Activated naive CD8-positive, alpha-beta T cell treated with anti-CD3 and anti-CD28 coated beads, Interleukin-2, amount 50 U/mL, for 16 hours (primary cell): Measurements from ENCODE around the gene MILR1.
"Not testable (repeated sequence)": the region's sequence is repeated elsewhere in the genome, so short reads cannot be mapped to it uniquely, and the experiment has no call there.

Experiments
- DNase-seq: peaks from one replicate; pipeline ENCODE4 v3.0.0-alpha.2; 2020; ENCODE audit warnings: low read depth, low spot score

MILR1 gene

DNA sequence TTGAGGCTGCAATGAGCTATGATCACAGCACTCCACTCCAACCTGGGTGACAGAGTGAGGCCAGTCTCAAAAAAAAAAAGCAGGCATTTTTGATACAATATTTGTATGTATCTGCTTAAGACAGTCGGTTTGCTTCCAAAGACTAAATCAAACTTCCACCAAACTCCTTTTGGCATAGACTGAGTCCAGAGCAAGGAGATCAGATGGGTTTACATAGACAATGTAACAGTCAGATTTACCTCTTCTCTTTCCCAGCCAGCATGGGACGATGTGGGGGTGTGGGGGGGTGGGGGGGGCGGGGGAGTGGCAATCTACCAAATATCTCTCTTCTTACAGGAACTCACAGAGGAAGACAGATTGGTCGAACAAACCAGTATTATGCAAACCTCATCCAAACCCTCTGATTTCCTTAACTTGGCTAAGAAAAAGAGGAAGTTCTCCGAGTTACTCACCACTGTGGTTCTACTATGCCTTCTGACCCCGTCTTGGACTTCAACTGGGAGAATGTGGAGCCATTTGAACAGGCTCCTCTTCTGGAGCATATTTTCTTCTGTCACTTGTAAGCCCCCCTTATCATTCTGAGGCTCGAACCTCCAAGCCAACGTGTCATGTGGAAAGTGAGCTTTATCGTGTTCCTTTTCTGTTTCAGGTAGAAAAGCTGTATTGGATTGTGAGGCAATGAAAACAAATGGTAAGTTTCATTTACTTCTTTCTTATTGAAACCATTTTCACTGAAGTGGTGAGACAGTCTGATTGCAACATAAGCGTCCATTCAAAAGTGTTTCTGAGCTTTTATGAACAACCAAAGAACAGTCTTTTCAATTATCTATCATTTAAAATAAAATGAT lies at the start of gene MILR1:
Gene MILR1 (plus strand): TSS at position 451 of the 848 bp plus-strand sequence. CDS start 54 bp downstream, at position 505.
- no peak for DNase-seq

GRCh38 chr17:64399767-64400156 lies 49.2 kb upstream of the MILR1 start:
- DNase-seq = no peak

DNA sequence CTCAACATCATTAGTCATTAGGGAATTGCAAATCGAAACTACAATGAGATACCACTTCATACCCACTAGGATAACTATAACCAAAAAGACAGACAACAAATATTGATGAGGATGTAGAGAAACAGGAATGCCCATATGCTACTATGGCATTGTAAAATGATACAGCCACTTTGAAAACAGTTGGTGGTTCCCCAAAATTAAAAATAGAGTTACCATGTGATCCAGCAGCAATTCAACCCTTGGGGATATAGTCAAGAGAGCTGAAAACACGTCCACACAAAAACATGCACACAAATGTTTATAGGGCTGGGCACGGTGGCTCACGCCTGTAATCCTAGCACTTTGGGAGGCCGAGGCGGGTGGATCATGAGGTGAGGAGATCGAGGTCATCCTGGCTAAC lies 48.3 kb upstream of the MILR1 start:
- no peak for DNase-seq

- no peak for DNase-seq
These were observed 47.6 kb upstream of the MILR1 start for GRCh38 chr17:64401244-64401860.

DNA sequence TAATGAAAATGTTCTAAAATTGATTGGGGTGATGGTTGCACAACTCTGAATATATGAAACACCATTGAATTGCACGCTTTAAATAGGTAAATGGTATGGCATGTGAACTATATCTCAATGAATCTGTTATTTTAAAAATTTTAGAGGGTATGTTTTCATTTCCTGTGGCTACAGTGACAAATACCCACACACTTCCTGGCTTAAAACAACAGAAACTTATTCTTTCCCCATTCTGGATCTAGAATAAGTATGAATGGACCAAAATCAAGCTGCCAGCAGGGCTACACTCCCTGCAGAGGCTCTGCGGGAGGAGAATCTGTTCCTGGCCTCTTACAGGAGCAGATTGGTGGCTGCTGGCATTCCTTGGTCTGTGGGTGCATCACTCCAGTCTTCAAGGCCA lies 47.0 kb upstream of the MILR1 start:
- DNase-seq = no peak

DNA sequence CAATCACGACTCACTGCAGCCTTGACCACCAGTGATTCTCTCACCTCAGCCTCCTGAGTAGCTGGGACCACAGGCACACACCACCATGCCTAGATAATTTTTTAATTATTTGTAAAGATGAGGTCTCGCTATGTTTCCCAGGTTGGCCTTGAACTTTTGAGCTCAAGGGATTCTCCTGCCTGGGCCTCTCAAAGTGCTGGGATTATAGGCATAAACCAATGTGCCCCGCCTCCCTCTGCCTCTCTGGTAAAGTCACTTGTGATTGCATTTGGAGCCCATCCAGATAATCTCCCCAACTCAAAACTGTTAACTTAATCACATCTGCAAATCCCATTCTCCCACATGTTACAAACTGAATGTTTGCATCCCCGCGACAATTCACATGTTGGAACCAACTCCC lies 46.4 kb upstream of the MILR1 start:
- no peak for DNase-seq

DNA sequence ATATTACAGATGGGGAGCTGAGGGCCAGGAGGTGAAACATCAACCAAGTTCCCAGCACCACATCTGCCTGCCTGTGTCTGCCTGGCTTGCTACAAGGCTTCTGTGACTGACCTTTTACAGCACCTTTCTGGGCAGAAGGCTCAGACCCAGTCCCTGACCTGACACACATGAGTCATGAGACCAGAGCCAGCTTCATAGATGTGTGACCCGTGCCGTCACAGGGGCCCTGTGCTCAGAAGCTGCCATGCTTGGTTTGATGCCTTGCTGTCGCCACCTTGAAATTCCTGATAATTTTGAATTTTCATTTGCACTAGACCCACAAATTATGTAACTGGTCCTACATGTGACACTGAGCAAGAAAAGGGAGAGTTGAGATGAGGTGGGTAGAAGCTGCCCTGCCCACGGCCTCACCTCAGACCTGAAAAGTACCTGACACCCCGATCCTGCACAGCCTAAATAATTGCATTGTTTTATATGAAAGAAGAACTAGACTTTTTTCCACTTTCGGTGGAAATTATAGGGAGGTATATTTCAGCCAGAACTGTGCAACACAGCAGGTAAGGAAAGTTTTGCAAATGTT lies 44.9 kb upstream of the MILR1 start:
- DNase-seq = no peak

DNA sequence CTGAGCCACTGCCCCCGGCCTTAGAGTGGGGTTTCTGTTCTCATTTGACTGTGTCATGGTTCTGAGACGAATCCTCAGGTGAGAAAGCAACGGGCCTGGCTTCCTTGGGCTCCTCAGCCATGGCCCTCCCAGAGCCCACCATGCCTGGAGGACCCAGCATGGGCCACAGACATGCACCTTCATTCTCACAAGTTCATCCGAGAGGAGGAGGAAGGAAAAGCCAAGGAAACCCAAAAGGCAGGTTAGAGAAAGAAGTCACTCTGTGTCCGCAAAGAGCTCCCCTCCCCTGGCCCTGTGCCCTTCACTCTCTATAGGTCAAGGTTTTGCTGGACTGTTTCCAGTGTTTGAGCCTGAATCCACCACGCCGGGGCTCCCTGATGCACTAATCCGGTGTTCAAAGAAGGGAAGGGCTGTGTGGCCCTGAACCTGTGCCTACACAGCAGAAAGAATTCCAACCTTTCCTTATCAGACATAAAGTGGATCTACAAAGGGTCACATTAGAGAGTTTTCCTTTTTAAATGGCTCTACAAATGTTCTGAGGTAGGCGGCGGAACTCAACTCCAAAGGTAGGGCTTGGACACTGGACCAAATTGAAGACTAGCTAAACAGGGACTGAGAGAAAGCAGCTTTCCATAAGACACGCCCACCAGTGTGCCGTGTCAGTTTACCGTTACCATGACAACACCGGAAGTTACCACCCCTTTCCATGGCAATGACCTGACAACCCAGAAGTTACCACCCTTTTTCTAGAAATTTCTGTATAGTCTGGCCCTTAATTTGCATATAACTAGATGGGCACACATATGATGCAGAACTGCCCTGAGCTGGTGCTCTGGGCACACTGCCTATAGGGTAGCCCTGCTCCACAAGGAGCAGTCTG lies 42.4 kb upstream of the MILR1 start:
- DNase-seq = no peak

DNA sequence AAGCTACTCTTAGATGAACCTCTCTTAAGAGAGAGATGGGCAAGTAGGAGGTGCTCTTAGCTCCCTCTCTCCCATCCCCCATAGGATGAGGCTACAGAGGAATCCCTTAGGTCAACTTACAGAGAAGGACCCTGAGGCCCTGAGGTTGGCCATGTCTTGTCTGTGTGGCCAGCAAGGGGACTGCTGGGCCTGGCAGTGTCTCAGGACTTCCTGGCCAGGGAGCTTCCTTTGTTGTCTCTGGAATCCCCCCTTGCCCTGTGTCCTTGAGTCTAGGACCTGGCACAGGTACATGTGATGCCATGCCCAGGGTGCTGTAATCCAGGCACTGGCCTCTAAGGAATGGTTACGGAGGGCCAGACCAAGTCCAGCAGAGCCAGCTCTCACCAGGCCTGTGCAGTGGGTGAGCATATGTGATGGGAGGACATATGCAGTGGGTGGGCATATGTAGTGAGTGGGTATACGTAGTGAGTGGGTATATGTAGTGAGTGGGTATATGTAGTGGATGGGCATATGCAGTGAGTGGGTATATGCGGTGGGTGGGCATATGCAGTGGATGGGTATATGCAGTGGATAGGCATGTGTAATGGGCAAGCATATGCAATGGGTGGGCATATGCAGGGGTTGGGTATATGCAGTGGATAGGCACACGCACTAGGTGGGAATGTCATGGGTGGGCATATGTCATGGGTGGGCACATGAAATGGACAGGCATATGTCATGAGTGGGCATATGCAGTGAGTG lies 38.0 kb upstream of the MILR1 start:
- DNase-seq = no peak

- no peak for DNase-seq
These were observed 36.7 kb upstream of the MILR1 start for GRCh38 chr17:64411999-64412771.

- no peak for DNase-seq
These were observed 36.0 kb upstream of the MILR1 start for GRCh38 chr17:64412944-64413381.

DNA sequence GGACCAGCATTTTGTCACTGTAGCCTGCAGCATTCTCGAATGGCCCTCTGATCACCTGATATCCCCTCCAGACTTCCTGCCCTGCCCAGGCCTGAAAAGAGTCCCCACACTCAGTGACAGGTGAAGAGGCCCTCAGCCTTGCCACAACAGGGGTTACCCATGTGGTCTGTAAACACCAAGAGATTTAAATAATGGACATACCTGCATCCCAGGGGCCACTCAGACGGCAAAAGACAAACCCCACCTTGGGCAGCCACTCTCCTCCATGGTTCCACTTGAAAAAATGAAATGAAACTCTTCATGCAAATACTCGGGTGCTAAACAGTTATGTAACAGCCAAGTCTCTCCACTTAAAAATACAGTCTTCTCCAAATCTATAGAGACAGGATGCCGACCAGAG lies 35.4 kb upstream of the MILR1 start:
- DNase-seq = no peak

DNA sequence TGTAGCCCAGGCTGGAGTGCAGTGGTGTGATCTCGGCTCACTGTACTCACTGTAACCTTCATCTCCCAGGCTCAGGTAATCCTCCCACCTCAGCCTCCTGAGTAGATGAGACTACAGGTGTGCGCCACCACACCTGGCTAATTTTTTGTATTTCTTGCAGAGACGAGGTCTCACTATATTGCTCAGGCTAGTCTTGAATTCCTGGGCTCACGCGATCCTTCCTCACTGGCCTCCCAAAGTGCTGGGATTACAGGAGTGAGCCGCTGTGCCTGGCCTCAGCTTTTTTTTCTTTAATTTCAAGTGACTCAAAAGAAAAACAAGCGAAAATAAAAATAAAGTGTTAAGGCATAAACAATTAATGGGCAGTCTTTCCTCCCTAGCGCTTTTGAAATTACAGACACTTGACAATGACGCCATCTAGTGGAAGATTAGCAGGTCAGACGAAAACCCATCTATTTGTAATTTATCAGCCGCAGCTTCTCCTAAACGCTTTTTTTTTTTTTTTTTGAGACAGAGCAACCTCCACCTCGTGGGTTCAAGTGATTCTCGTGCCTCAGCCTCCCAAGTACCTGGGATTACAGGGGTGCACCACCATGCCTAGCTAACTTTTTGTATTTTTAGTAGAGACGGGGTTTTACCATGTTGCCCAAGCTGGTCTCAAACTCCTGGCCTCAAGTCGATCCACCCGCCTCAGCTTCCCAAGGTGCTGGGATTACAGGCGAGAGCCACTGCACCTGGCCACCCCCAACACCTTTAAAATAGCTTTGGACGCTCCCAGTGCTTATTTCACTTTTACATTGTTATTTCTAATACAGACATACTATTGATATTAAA lies 30.2 kb upstream of the MILR1 start:
- DNase-seq = no peak

- DNase-seq = no peak
These were observed 28.7 kb upstream of the MILR1 start for GRCh38 chr17:64420143-64420670.

DNA sequence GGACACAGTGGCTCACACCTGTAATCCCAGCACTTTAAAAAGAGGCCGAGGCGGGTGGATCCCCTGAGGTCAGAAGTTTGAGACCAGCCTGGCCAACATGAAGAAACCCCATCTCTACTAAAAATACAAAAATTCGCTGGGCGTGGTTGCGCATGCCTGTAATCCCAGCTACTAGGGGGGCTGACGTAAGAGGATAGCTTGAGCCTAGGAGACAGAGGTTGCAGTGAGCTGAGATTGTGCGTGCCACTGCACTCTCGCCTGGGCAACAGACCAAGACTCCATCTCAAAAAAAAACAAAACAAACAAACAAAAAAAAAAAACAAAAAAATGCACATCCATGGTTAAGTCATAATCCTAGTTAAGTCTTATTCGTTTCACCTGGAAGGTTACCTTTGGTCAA lies 26.8 kb upstream of the MILR1 start:
- not testable (repeated sequence) for DNase-seq

DNA sequence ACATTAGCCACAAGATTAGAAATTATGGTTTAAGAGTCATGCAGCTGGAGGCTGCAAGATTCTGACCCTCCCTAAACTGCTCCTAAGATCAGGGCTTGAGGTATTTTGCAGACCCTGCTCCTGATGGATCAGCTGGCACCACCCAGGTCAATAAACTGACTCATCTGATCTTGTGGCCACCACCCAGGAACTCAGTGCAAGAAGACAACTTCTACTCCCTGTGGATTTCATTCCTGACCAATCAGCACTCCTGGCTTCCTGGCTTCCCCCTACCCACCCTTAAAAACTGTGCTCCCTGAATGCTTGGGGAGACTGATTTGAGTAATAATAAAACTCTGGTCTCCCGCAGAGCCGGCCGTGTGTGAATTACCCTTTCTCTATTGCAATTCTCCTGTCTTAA lies 25.0 kb upstream of the MILR1 start:
- DNase-seq = no peak

DNA sequence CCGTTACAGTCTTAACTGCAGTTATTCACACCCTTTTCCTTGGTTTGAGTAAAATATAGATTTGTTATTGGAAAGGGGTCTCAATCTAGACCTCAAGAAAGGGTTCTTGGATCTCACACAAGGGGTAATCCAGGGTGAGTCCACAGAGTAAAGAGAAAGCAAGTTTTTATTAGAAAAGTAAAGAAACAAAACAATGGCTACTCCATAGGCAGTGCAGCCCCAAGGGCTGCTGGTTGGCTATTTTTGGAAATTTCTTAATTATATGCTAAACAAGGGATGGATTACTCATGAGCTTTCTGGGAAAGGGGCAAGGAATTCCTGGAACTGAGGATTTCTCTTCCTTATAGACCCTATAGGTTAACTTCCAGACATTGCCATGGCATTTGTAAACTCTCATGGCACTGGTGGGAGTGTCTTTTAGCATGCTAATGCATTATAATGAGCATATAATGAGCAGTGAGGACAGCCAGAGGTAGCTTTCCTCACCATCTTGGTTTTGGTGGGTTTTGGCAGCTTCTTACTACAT lies 24.5 kb upstream of the MILR1 start:
- DNase-seq = no peak

- DNase-seq = no peak
These were observed 23.7 kb upstream of the MILR1 start for GRCh38 chr17:64425191-64425590.

DNA sequence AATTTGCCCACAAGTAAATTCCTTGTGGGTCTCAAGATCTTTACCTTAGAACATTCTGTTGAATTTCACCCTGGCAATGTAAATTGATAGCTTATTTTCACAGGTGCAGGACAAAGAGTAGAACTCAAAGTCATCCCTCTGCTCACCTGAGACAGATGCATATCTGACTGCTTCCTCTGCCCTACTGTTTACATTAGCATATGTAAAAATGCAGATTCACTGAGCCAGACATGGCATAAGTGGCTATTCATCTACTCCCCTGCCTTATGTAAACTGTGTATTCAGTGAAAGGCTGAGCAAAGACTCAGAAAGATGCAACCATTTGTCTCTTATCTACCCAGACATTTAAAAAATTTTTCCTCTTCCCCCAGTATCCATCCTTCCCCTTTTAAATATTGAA lies 22.3 kb upstream of the MILR1 start:
- DNase-seq = no peak
